Suppressor macrophage (primary cell): ENCODE measurements around the gene RTN4RL1.

Experiments
- DNase-seq, 4 experiments: peaks; one replicate each; pipeline ENCODE4 v3.0.0-alpha.2; 2020 to 2022

The RTN4RL1 gene

DNA sequence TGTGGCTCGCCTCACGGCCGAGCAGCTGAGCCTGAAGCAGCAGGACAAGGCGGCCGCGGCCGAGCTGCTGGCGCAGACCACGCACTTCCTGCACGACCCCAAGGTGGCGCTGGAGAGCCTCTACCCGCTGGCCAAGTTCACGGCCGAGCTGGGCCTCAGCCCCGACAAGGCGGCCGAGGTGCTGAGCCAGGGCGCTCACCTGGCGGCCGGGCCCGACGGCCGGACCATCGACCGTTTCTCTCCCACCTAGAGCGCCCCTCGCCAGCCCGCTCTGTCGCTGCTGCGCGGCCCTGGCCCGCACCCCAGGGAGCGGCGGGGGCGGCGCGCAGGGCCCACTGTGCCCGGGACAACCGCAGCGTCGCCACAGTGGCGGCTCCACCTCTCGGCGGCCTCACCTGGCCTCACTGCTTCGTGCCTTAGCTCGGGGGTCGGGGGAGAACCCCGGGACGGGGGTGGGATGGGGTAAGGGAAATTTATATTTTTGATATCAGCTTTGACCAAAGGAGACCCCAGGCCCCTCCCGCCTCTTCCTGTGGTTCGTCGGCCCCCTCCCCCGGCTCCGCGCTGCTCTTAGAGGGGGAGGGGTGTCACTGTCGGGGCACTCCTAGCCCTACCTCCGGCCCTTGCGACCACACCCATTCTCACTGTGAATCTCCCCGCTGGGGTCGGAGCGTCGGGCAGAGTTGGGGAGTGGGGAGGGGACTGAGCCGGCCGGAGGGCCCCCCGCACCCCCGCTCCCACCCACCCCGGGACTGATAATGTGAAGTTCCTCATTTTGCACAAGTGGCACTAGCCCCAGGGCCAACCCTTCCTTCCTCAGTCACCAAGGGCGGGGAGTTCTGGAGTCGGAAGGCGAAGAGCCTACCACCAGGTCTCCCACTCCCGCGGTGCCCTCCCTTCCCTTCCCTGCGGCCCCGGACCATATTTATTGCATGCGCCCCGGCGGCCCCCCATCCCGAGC, 33.7 kb upstream of the RTN4RL1 start:
- peak; percentile 86 to 94 (median 91) for DNase-seq

DNA sequence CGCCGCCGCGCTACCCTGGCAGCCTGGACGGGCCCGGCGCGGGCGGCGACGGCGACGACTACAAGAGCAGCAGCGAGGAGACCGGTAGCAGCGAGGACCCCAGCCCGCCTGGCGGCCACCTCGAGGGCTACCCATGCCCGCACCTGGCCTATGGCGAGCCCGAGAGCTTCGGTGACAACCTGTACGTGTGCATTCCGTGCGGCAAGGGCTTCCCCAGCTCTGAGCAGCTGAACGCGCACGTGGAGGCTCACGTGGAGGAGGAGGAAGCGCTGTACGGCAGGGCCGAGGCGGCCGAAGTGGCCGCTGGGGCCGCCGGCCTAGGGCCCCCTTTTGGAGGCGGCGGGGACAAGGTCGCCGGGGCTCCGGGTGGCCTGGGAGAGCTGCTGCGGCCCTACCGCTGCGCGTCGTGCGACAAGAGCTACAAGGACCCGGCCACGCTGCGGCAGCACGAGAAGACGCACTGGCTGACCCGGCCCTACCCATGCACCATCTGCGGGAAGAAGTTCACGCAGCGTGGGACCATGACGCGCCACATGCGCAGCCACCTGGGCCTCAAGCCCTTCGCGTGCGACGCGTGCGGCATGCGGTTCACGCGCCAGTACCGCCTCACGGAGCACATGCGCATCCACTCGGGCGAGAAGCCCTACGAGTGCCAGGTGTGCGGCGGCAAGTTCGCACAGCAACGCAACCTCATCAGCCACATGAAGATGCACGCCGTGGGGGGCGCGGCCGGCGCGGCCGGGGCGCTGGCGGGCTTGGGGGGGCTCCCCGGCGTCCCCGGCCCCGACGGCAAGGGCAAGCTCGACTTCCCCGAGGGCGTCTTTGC, 32.8 kb upstream of the RTN4RL1 start:
- peak in 3 of 4 experiments; percentile 39 to 56 (median 43) for DNase-seq

DNA sequence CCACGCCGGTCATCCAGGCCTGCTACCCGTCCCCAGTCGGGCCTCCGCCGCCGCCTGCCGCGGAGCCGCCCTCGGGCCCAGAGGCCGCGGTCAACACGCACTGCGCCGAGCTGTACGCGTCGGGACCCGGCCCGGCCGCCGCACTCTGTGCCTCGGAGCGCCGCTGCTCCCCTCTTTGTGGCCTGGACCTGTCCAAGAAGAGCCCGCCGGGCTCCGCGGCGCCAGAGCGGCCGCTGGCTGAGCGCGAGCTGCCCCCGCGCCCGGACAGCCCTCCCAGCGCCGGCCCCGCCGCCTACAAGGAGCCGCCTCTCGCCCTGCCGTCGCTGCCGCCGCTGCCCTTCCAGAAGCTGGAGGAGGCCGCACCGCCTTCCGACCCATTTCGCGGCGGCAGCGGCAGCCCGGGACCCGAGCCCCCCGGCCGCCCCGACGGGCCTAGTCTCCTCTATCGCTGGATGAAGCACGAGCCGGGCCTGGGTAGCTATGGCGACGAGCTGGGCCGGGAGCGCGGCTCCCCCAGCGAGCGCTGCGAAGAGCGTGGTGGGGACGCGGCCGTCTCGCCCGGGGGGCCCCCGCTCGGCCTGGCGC, 32.1 kb upstream of the RTN4RL1 start:
- peak in 2 of 4 experiments; percentile 45 to 52 for DNase-seq

DNA sequence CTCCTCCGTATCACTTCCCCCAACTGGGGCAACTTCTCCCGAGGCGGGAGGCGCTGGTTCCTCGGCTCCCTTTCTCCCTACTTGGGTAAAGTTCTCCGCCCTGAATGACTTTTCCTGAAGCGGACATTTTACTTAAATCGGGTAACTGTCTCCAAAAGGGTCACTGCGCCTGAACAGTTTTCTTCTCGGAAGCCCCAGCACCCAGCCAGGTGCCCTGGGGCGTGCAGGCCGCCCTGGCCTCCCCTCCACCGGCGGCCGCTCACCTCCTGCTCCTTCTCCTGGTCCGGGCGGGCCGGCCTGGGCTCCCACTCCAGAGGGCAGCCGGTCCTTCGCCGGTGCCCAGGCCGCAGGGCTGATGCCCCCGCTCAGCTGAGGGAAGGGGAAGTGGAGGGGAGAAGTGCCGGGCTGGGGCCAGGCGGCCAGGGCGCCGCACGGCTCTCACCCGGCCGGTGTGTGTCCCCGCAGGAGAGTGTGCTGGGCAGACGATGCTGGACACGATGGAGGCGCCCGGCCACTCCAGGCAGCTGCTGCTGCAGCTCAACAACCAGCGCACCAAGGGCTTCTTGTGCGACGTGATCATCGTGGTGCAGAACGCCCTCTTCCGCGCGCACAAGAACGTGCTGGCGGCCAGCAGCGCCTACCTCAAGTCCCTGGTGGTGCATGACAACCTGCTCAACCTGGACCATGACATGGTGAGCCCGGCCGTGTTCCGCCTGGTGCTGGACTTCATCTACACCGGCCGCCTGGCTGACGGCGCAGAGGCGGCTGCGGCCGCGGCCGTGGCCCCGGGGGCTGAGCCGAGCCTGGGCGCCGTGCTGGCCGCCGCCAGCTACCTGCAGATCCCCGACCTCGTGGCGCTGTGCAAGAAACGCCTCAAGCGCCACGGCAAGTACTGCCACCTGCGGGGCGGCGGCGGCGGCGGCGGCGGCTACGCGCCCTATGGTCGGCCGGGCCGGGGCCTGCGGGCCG, 31.4 kb upstream of the RTN4RL1 start:
- DNase-seq = peak; percentile 59 to 84 (median 72)

DNA sequence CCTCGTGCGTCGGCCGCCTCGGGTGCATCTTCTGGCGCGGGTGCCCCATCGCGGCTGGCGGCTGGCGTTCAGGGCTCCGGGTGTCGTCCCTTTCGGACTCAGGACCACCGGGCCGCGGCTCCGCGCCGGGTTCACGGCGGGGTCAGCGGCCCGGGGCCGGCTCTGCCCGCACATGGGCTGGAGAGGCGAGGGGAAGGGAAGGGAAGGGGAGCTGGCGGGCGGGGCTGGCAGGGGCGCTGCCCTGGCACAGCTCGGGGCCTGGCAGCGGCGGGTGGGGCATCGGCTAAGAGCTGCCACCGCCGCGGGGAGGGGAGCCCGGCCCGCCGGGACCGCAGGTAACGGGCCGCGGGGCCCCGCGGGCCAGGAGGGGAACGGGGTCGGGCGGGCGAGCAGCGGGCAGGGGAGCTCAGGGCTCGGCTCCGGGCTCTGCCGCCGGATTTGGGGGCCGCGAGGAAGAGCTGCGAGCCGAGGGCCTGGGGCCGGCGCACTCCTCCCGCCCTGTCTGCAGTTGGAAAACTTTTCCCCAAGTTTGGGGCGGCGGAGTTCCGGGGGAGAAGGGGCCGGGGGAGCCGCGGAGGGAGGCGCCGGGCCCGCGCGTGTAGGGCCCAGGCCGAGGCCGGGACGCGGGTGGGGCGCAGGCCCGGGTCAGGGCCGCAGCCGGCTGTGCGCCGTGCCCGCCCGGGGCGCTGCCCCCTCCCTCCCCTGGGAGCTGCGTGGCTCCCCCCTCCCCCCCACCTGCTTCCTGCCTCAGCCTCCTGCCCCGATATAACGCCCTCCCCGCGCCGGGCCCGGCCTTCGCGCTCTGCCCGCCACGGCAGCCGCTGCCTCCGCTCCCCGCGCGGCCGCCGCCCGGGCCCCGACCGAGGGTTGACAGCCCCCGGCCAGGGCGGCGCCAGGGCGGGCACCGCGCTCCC, 30.4 kb upstream of the RTN4RL1 start:
- DNase-seq = peak in 2 of 4 experiments; percentile 16 to 34

DNA sequence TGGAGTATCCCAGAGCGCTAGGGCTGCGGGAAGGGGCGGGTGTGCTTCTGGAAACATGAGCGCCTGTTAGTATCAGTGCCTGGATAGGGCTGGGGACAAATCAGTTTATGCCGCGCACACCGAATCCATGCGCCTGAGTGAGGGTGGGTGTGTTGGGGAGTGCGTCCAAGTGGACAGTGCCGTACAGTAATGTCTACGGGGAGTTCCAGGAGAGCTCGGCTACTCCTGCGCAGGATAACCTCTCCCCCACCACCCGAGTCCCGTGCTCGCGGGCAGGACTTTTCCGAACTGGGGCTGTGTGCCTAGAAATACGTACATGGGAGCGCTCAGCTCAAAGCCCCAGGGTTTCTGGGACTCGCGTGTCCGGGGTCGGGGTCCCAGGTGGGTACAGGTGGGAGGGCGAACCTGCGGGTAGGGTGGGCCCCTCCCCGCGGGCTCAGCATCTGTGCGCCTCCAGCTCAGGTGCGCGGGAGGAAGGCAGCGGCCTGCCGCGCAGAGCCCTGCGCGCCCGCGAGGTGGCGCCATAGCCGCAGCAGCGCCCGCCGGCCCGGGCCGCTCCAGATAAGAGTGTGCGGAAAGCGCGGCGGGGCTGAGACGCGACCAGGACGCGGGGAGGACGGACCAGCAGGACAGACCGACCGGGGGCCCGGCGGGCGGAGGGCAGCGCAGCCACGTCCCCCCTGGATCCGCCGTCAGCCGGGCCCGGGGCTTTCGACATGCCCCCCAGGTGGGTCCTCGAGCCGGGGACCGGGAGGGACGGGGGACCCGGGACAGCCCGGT, 29.6 kb upstream of the RTN4RL1 start, which contains the start of gene HIC1:
TSS of gene HIC1 (plus strand) at position 592 of the 780 bp plus-strand sequence. CDS start 1,588 bp downstream, outside the sequence.
- DNase-seq = peak; percentile 75 to 91 (median 86)

DNA sequence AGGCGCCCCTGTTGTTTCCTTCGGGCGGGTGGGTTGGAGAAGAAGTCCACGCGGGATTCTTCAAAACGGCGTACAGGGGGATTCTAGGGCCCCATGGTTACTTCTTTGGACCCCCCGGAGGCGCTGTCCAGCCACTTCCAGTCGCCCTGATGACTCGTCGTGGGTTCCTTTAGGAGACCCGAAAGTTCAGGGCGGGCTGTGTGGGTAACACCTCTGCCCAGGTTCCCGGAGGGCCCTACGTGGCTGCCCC, 29.1 kb upstream of the RTN4RL1 start:
- no peak for DNase-seq

DNA sequence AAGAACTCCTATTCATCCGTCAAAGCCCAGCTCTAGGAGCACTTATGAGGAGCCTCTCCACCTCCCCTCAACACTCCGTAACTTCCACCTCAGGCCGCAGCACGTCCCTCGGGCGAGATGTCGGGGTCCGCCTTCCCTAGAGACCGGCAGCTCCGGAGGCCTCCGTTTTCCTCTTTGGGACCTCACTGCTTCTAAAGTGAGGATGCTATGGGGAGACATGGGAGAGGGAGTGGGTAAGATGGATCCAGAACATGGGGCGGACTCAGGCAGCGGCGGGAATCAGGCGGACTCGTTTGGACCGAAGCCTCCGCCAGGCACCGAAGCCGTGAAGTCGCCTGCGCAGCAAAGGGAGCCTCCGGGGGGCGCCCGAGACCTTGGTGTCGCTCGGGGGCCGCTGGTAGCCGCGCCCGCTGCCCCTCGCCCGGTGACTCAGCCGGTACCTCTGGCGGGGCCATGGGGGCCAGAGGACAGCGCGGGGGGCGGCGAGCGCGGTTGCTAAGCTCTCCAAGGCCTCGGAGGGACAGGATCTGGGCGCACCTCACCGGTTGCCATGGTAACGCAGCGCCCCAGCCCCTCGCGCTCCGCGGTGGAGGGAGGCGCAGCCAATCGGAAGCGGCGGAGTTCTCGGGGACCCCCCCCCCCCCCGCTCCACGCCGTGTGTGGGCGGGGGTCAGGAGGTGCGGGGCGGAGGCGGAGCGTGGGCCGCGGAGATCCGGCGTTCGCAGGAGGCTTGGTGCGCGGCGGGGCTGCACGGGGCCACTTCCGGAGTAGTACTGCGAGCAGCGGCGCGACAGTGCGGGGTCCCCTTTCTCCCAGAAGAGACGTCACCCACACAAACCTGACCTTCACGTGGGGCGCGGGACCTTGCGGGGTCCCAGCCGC, 28.5 kb upstream of the RTN4RL1 start:
- DNase-seq = peak; percentile 75 to 87 (median 78)

DNA sequence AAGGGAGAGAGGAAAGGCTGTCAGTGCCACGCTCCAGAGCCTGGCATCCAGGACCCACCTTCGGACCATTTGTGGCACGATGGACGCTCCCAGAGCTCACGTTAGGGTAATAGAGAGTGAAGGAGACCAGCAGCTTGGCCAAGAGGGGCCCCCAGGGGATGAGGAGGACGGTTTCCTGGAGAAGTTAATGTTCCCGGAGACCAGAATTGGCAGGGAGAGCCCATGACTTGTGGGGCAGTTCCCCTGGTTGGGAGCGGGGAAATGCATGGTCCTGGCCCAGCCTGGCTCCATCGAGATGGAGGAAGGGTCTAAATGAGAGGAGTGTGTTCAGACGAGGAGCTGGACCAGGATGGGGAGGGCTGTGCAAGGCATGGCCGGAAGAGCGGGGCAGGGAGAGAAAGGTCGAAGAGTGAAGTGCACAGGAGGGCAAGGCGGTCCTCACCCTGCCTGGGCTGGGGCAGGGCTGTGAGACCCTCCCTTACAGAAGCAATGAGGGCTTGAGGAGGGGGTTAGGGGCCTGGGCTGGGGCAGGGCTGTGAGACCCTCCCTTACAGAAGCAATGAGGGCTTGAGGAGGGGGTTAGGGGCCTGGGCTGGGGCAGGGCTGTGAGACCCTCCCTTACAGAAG, 26.9 kb upstream of the RTN4RL1 start:
- peak in 1 of 4 experiments; percentile 27 for DNase-seq

DNA sequence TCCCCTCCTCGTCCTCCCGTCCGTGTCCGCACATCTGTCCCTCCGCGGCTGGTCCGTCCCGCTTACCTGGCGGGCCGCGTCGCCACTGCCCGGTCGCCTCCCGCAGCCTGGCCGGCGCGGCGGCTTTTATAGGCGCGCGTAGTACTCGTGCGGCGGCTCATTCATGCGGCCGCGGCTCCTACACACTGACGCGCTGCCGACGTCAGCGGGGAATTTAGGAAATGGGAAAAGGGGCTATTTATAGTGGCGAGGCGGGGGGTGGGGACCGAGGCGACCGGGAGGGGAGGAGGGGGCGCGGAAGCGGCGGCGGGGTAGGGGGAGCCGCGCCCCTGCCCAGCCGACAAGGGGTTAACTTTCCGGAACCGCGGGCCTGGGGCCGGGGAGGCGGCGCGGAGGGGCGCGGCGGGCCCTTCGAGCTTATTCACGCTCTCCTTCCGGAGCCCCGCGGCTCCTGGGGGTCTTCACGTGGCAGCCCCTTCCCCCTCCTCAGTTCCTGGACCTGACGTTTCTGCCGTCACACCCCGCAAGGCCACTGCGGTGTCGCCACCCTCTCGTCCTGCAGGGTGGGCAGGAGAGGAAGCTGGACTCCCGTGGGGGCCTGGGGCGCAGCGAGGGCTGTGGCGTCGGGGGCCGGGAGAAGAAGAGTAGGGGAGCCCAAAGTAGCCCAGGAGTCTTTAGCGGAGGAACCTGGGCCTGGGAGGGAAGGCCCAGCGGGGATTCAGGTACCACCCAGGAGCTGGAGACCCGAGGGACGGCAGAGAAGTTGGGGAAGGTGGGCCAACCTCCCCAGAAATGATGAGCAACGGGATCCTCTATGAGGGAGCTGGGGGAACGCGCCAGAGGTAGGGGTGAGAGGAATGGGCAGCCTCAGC, 26.2 kb upstream of the RTN4RL1 start:
- DNase-seq = peak; percentile 59 to 81 (median 78)

DNA sequence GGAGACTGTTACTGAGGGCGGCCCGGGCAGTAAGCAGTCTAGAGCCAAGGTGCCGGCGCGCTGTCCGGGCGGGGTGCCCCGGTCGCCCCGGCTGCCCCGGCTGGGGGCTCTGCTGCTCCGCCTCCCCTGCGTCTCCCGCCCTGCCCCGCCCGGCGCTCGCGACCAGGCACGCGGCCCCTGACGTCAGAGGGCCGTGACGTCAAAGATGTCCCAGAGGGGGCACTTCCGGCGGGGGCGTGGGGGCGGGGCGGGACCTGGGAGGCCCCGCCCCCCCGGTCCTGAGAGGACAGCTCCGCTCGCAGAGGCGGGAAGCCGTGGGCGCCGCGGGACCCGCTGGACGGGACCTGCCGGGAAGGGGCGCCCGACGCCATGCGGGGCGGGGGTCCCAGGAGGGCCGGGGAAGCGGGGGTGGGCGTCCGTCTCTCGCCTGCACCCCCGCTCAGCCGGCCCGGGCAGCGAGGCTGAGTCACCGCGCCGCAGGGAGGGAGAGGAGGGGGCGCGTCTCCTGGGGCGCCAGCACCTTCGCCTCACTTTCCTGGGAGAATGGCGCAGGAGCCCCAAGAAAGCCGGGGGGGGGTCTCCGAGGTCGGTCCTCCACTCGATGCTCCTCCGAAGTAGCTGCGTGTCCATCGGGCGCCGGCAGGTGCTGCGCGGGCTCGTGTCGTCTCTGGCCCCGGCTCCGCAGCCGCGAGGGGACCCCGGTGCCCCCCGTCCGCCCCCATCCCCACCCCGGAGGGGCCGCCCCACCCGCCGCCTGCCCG, 25.3 kb upstream of the RTN4RL1 start:
- peak; percentile 80 to 88 (median 84) for DNase-seq

DNA sequence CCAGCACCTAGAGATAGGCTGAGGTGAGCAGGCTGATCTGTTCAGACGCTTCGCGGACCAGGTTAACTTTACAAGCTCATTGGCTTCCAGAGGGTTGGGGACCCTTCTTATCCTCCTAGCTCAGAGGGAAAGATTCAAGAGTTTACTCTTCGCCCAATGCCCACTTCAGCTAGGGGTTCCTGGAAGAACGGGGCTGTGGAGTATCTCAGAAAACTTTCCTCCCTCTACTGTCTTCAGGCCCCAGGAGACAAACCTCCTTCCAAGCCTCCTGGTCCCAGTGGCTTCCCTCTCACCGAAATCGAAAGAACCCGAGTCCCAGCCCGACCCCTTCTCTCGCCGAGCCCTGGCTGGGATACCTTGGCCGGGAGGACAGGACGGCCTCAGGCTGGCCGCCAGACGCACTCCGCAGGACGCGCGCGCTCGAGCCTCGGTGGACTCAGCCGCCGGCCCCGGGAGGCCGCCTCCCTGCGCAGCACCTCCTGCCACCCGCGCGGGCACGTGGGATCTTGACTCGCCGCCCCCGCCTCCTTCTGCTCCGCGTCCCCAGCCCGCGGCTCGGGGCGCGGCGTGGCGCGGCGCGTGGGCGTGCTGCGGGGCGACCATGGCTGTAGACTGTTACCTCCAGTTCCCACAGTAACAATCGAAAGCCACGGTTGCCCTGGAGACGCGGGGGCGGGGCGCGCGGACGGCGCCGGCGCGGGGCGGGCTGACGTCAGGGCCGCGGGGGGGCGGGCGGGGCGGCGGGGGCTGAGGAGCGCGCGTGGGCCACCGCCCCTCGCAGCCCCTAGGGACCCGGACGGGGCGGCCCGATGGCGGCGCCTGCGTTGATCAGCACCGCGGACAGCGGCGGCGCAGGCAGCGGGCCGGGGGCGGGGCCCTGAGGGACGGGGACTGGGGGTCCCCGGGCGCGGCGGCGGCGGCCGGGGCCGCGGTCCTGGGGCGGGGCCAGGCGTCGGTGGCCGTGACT, 24.5 kb upstream of the RTN4RL1 start:
- DNase-seq = peak; percentile 84 to 93 (median 88)

DNA sequence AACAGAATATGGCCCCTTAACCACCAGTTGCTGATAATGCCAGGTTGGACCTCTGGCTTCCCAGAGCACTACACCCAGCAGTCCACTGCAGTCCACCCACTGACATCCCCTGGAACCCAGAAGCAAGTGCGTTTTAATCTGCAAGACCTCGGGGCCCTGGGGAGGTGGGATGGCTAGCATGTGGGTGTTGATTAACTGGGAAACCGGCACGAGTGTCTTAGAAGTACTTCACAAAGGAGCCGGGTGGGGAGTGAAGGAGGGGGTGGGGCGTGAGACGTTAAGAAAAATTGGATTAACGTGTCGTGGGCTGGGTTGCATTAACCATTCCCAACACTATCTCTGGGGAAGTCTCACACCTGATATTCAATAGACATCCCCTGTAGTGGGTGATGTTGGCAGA, 23.7 kb upstream of the RTN4RL1 start:
- no peak for DNase-seq

DNA sequence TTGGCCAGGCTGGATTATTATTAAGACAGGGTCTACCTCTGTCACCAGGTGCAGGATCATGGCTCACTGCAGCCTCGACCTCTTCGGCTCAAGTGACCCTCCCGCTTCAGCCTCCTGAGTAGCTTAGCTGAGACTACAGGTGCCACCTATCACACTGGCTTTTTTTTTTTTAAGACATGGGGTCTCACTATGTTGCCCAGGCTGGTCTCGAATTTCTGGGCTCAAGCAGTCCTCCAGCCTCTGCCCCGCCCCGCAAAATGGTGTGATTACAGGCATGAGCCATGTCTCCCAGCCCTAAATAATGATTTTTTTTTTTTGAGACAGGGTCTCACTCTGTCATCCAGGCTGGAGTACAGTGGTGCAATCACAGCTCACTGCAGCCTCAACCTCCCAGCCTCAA, 22.5 kb upstream of the RTN4RL1 start:
- no peak for DNase-seq

DNA sequence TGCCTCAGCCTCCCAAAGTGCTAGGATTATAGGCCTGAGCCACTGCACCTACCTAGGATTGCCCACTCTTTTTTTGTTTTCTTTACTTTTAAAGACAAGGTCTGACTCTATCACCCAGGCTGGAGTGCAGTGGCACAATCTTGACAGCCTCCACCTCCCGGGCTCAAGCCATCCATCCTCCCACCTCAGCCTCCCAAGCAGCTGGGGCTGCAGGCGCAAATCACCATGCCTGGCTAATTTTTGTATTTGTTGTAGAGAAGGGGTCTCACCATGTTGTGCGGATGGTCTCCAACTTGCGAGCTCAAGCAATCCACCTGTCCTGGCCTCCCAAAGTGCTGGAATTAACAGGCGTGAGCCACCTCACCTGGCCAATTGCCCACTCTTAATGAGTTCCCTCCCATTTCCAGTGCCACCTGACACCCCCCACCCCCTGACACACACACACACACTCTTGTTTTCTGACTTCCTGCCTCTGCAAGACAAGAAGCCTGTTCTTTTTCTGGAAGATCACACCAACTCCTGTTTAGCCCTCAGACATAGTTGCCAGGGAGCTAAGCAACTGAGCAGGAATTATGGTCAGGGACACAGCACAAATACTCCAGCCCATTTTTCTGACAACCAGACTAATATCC, 19.2 kb upstream of the RTN4RL1 start:
- no peak for DNase-seq
